RWPE2 (cell line): Measurements from ENCODE around the gene TMEM163.

Experiments used
- ATAC-seq: fragments of 200-7000 bp; cut with Tn5 transposase; 3 replicates; pipeline ENCODE4 v1.9.1; 2021; ENCODE audit warnings: low read depth
- DNase-seq: peaks from one replicate; pipeline ENCODE4 v3.0.0-alpha.2; 2020; ENCODE audit warnings: low spot score
- H3K27ac ChIP-seq: fragments of 450-650 bp; 2 replicates; pipeline ENCODE4 v1.5.1; 2017; ENCODE audit warnings: mild to moderate bottlenecking; ENCODE audit not compliant: poor library complexity, severe bottlenecking
- H3K27me3 ChIP-seq: fragments of 250-450 bp; sonication (Bioruptor Pico); 2 replicates; pipeline ENCODE4 v1.5.1; 2021; ENCODE audit warnings: mild to moderate bottlenecking, moderate library complexity; ENCODE audit not compliant: insufficient read depth, poor library complexity, severe bottlenecking
- H3K36me3 ChIP-seq: fragments of 250-450 bp; sonication (Bioruptor Pico); 2 replicates; pipeline ENCODE4 v1.5.1; 2020; ENCODE audit warnings: low read depth, mild to moderate bottlenecking, moderate library complexity
- H3K4me1 ChIP-seq: fragments of 250-450 bp; sonication (Bioruptor Pico); 2 replicates; pipeline ENCODE4 v1.5.1; 2021; ENCODE audit warnings: mild to moderate bottlenecking, moderate library complexity; ENCODE audit not compliant: insufficient read depth, poor library complexity, severe bottlenecking
- H3K4me3 ChIP-seq: fragments of 250-450 bp; sonication (Bioruptor Pico); 2 replicates; pipeline ENCODE4 v1.5.1; 2021; ENCODE audit warnings: mild to moderate bottlenecking, moderate library complexity; ENCODE audit not compliant: severe bottlenecking
- H3K9me3 ChIP-seq: fragments of 250-450 bp; sonication (Bioruptor Pico); 2 replicates; pipeline ENCODE4 v1.5.1; 2021; ENCODE audit warnings: mild to moderate bottlenecking, moderate library complexity; ENCODE audit not compliant: severe bottlenecking
- TF ChIP-seq, protein P1 (sequence below): fragments of 450-650 bp; IDR thresholded peaks from one replicate; pipeline ENCODE4 v1.5.1; 2017; ENCODE audit warnings: mild to moderate bottlenecking, moderate library complexity; ENCODE audit not compliant: poor library complexity, severe bottlenecking

Gene TMEM163

DNA sequence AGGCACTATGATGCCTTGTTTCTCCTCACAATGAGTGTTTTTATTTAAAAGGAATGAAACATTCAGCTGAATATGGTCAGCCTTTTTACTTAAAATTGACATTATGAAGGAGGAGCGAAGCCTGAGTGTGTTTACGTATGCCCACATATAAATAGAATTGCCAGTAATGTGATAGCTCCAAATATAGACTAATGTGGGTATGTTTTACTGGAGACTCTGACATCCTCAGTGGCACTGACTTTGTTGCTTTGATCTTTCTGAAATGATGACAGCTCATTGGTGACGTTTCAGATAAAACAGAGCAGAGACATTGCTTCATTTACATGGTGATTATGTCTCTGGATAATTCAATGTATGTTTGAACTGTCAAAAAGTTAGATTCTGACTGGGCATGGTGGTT lies 297.9 kb downstream of the TMEM163 start:
- TF ChIP-seq, protein P1, sequence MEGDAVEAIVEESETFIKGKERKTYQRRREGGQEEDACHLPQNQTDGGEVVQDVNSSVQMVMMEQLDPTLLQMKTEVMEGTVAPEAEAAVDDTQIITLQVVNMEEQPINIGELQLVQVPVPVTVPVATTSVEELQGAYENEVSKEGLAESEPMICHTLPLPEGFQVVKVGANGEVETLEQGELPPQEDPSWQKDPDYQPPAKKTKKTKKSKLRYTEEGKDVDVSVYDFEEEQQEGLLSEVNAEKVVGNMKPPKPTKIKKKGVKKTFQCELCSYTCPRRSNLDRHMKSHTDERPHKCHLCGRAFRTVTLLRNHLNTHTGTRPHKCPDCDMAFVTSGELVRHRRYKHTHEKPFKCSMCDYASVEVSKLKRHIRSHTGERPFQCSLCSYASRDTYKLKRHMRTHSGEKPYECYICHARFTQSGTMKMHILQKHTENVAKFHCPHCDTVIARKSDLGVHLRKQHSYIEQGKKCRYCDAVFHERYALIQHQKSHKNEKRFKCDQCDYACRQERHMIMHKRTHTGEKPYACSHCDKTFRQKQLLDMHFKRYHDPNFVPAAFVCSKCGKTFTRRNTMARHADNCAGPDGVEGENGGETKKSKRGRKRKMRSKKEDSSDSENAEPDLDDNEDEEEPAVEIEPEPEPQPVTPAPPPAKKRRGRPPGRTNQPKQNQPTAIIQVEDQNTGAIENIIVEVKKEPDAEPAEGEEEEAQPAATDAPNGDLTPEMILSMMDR: no peak
- no peak overlapping the region for H3K4me3 ChIP-seq

DNA sequence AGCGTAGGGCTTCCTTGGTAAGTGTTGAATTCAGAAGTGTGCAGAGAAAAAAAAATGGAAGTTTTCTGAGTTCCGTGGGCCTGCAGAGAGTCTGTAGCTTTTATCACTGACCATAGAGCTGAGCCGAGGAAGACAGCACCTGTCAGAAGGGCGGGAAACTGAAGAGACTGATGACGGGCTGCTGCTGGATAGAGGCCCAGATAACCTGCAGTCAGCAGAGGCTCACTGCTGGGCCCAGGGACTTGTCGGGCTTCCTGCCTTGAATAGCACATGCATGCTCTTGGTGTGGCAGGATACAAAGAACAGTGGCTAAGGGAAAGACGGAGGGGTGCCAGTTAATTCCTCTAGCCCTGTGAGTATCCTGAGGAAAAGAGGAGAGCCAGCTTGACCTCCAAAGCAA lies 298.5 kb downstream of the TMEM163 start:
- H3K36me3 ChIP-seq: peaks cover 3% of the 10 kb centered on the region; the same call in 1 of the 2 replicates
- no peaks in the 10 kb centered on the region for H3K27me3 ChIP-seq
- no peak overlapping the region for H3K4me3 ChIP-seq
- H3K9me3 ChIP-seq: no peaks in the 10 kb centered on the region
- no peaks in the 10 kb centered on the region for H3K4me1 ChIP-seq
- TF ChIP-seq, protein P1: no peak
- ATAC-seq (no peak), DNase-seq (no peak)
- H3K27ac ChIP-seq: no peak overlapping the region

More for the DNA sequence above, 297.9 kb downstream of the TMEM163 start:
- no peaks in the 10 kb centered on the region for H3K9me3 ChIP-seq
- ATAC-seq (no peak), DNase-seq (no peak)
- H3K4me1 ChIP-seq: no peaks in the 10 kb centered on the region
- H3K27me3 ChIP-seq: no peaks in the 10 kb centered on the region
- no peak overlapping the region for H3K27ac ChIP-seq
- H3K36me3 ChIP-seq: peaks cover 3% of the 10 kb centered on the region; the same call in 1 of the 2 replicates

DNA sequence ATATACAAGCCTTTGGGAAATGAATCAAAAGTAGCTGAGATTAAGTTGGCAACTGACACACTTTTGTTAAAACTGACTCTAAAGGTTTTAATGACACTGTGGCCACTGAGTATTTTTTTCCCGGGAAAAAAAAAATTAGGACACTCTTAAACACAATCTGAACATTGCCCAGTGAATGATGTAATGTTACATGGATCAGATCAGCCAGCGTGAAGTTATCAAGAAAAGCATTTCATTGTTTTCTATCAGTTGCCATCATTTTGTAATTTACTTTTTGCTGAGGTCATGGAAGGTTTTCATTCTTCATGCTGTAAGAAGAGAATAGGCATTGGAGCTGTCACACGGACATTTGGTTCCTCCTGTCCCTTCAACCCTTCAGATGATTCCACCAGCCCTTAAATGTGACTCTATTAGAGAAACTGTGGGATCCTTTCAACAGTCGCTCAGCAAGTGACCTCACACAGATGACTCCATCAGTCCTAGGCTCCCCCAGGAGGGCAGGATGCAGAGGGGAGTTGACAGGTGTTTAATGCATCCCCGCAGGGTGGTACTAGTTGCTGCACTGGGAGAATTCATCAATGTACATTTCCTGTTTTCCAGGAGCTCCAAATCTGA lies 300.7 kb downstream of the TMEM163 start:
- Histone ChIP-seq H3K36me3 (no peaks in the 10 kb centered on the region), H3K4me1 (no peaks in the 10 kb centered on the region), H3K9me3 (no peaks in the 10 kb centered on the region), H3K27ac (no peak overlapping the region), H3K27me3 (no peaks in the 10 kb centered on the region), H3K4me3 (no peak overlapping the region)
- TF ChIP-seq, protein P1: no peak
- DNase-seq (no peak), ATAC-seq (no peak)

DNA sequence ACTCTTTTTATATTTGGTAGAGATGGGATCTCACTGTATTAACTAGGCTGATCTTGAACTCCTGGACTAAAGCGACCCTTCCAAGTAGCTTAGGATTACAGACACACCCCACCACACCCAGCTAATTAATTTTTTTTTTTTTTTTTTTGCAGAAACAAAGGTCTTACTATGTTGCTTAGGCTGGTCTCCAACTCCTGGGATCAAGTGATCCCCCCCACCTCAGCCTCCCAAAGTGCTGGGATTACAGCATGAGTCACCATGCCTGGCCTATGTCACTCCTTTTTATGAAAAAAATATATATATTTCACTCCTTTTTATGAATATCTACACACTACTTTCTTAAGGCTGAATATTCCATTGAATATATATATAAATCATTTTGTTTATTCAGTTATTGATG lies 302.2 kb downstream of the TMEM163 start:
- H3K36me3 ChIP-seq: no peaks in the 10 kb centered on the region
- H3K27me3 ChIP-seq: no peaks in the 10 kb centered on the region
- DNase-seq (no peak), ATAC-seq (no peak)
- no peaks in the 10 kb centered on the region for H3K4me1 ChIP-seq
- no peak overlapping the region for H3K27ac ChIP-seq
- TF ChIP-seq, protein P1: no peak
- no peaks in the 10 kb centered on the region for H3K9me3 ChIP-seq
- no peak overlapping the region for H3K4me3 ChIP-seq

DNA sequence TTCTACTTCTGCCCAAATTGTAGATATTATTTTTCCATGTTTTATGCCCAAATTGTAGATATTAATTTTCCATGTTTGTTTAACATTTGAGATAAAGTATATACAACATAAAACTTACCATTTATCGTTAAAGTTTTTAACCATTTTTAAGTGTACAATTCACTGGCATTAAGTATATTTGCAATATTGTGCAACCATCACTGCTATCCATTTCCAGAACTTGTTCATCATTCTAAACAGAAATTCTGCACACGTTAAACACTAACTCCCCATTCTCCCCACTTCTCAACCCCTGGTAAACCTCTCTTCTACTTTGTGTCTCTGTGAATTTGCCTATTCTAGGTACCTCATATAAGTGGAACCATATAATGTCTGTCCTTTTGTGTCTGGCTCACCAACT lies 302.8 kb downstream of the TMEM163 start:
- Histone ChIP-seq H3K27ac (no peak overlapping the region), H3K9me3 (no peaks in the 10 kb centered on the region), H3K4me1 (no peaks in the 10 kb centered on the region), H3K4me3 (no peak overlapping the region), H3K36me3 (no peaks in the 10 kb centered on the region), H3K27me3 (no peaks in the 10 kb centered on the region)
- no peak for ATAC-seq
- TF ChIP-seq, protein P1: no peak
- no peak for DNase-seq
